ENCODE measurements around the gene CNTNAP5. TPM values are rescaled to one million over a fixed set of nuclear protein-coding genes. Genes with fewer than 3 reads are reported as not detected.

The CNTNAP5 gene
- polyA plus RNA-seq, 1 experiment, result not detected

GRCh38 chr2:124045894-124046293 lies 20.8 kb downstream of the CNTNAP5 start:
- TF ChIP-seq, protein P1, sequence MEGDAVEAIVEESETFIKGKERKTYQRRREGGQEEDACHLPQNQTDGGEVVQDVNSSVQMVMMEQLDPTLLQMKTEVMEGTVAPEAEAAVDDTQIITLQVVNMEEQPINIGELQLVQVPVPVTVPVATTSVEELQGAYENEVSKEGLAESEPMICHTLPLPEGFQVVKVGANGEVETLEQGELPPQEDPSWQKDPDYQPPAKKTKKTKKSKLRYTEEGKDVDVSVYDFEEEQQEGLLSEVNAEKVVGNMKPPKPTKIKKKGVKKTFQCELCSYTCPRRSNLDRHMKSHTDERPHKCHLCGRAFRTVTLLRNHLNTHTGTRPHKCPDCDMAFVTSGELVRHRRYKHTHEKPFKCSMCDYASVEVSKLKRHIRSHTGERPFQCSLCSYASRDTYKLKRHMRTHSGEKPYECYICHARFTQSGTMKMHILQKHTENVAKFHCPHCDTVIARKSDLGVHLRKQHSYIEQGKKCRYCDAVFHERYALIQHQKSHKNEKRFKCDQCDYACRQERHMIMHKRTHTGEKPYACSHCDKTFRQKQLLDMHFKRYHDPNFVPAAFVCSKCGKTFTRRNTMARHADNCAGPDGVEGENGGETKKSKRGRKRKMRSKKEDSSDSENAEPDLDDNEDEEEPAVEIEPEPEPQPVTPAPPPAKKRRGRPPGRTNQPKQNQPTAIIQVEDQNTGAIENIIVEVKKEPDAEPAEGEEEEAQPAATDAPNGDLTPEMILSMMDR (IDR thresholded peaks at IDR 0.05; ENCODE audit: insufficient read depth, low read depth, low read length), result no peak
- ChIA-PET POLR2A (no interaction called here), CTCF (no interaction called here)

DNA sequence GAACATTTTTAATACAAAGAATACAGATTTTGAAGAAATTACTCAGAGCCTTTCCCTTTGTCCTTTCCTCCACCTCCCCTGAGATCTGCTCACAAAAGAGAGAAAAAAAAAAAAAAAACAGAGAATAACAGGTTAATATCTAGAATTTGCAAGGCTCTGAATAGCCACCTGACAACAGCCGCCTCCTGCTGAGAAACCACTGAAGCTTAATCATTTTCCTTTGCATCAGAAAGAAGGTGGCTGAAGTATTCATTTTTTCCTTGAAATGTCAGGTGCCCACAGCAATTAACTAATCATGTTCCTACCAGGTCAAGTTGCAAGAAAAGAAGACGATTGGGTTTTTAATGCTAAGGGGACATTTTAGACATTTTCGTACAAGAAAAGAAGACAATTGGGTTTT lies 21.2 kb downstream of the CNTNAP5 start:
- no peaks in the 10 kb centered on the region for H3K36me3 ChIP-seq (ENCODE audit: control insufficient read depth, insufficient read depth, low read length)
- no peak for DNase-seq (ENCODE audit: low read depth)
- ChIA-PET POLR2A (no interaction called here), CTCF (no interaction called here)
- TF ChIP-seq, protein P1 (IDR thresholded peaks at IDR 0.05; ENCODE audit: insufficient read depth, low read depth, low read length), result no peak
- H3K4me3 ChIP-seq (ENCODE audit: low read depth, low read length), result no peak overlapping the region
- no peaks in the 10 kb centered on the region for H3K27me3 ChIP-seq (ENCODE audit: control insufficient read depth, insufficient read depth, low read length)

More at GRCh38 chr2:124045894-124046293, 20.8 kb downstream of the CNTNAP5 start:
- no peak for DNase-seq (ENCODE audit: low read depth)
- Histone ChIP-seq H3K36me3 (ENCODE audit: control insufficient read depth, insufficient read depth, low read length) (no peaks in the 10 kb centered on the region), H3K27me3 (ENCODE audit: control insufficient read depth, insufficient read depth, low read length) (no peaks in the 10 kb centered on the region), H3K4me3 (ENCODE audit: low read depth, low read length) (no peak overlapping the region)

DNA sequence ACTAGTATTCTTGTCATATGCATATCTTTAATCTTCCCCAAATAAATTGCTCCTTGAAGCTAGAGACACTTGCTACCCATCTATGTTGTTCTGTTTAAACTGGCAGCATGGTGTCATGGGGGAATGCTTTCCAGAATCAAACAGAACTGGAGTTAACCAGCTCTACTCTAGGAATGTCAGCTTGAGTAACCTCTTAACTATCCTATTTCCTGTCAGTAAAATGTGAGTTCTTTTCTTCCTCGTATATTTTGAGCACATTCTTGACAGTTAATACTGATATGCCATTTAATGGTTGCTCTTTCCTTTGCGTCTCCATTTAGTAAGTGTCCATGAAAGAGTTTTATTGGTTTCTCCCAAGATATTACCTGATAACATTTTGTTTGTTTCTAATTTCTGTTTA lies 23.0 kb downstream of the CNTNAP5 start:
- Histone ChIP-seq H3K36me3 (ENCODE audit: control insufficient read depth, insufficient read depth, low read length) (no peaks in the 10 kb centered on the region), H3K4me3 (ENCODE audit: low read depth, low read length) (no peak overlapping the region), H3K27me3 (ENCODE audit: control insufficient read depth, insufficient read depth, low read length) (no peaks in the 10 kb centered on the region)
- DNase-seq (ENCODE audit: low read depth), result no peak
- TF ChIP-seq, protein P1 (IDR thresholded peaks at IDR 0.05; ENCODE audit: insufficient read depth, low read depth, low read length), result no peak
- POLR2A ChIA-PET, result no interaction called here
- CTCF ChIA-PET, result no interaction called here

GRCh38 chr2:124048664-124049063 lies 23.6 kb downstream of the CNTNAP5 start:
- H3K27me3 ChIP-seq (ENCODE audit: control insufficient read depth, insufficient read depth, low read length), result no peaks in the 10 kb centered on the region
- H3K4me3 ChIP-seq (ENCODE audit: low read depth, low read length), result no peak overlapping the region
- no peak for DNase-seq (ENCODE audit: low read depth)
- ChIA-PET POLR2A (no interaction called here), CTCF (no interaction called here)
- no peaks in the 10 kb centered on the region for H3K36me3 ChIP-seq (ENCODE audit: control insufficient read depth, insufficient read depth, low read length)
- TF ChIP-seq, protein P1 (IDR thresholded peaks at IDR 0.05; ENCODE audit: insufficient read depth, low read depth, low read length), result no peak

- DNase-seq (ENCODE audit: low read depth), result no peak
- Histone ChIP-seq H3K27me3 (ENCODE audit: control insufficient read depth, insufficient read depth, low read length) (no peaks in the 10 kb centered on the region), H3K36me3 (ENCODE audit: control insufficient read depth, insufficient read depth, low read length) (no peaks in the 10 kb centered on the region), H3K4me3 (ENCODE audit: low read depth, low read length) (no peak overlapping the region)
- TF ChIP-seq, protein P1 (IDR thresholded peaks at IDR 0.05; ENCODE audit: insufficient read depth, low read depth, low read length), result no peak
- CTCF ChIA-PET, result no interaction called here
- POLR2A ChIA-PET, result no interaction called here
Observed at GRCh38 chr2:124049136-124049535, 24.0 kb downstream of the CNTNAP5 start.

All from BJ (cell line).